GM12878 (cell line): ENCODE results near the gene MYMK. TPM values are rescaled to one million over a fixed set of nuclear protein-coding genes. Genes with fewer than 3 reads are reported as not detected.

Experiments
- ATAC-seq: fragments of 200-7000 bp; cut with Tn5 transposase; 3 replicates; pipeline ENCODE4 v1.9.1; 2020; ENCODE audit warnings: mild to moderate bottlenecking, moderate library complexity
- BruUV-seq: library from RNA; stranded (reverse); fragments of 400-500 nt; replicated peaks from 2 replicates; lab custom pipeline; 2021; lab: Mats Ljungman, UMichigan
- CTCF ChIA-PET: fragments of 300-600 bp; sonication (Branson Sonifier 250); formaldehyde crosslinking; extraction: SDS; loops from one replicate; lab custom pipeline; 2021; ENCODE audit warnings: inconsistent platforms; lab: Yijun Ruan, JAX
- POLR2A ChIA-PET: fragments of 350-600 bp; formaldehyde crosslinking; extraction: SDS; loops from one replicate; lab custom pipeline; 2021; ENCODE audit warnings: inconsistent platforms; lab: Charles Lee
- RAD21 ChIA-PET: fragments of 300-600 bp; sonication (Branson Sonifier 250); formaldehyde crosslinking; loops from one replicate; lab custom pipeline; 2023; ENCODE audit warnings: antibody characterized with exemption; ENCODE audit not compliant: unreplicated experiment; lab: Charles Lee
- SMC1A ChIA-PET: fragments of 300-600 bp; sonication (Branson Sonifier 250); formaldehyde crosslinking; loops from one replicate; lab custom pipeline; 2023; ENCODE audit not compliant: unreplicated experiment, uncharacterized antibody; lab: Charles Lee
- DNase-seq: peaks from one replicate; pipeline ENCODE4 v3.0.0-alpha.2; 2011; ENCODE audit warnings: low read depth, low spot score
- FAIRE-seq: peaks from 3 replicates; lab custom pipeline; 2011; peaks lifted over from hg19 to GRCh38; lab: Jason Lieb, UNC
- H2AFZ ChIP-seq: 2 replicates; pipeline ENCODE4 v1.6.0; 2011; ENCODE audit warnings: low read depth, low read length, control low read depth; ENCODE audit not compliant: control insufficient read depth
- H3K27ac ChIP-seq: 2 replicates; pipeline ENCODE4 v1.5.1; 2011; ENCODE audit warnings: control low read depth; ENCODE audit not compliant: control insufficient read depth, insufficient read depth
- H3K27me3 ChIP-seq, 2 experiments: replicated peaks in 1 of 2; 2 replicates each; pipeline versions ENCODE4 v1.6.0 to v1.6.1; 2011; ENCODE audit warnings: low read length in 1 of 2; ENCODE audit not compliant: control insufficient read depth in 2 of 2, insufficient read depth in 2 of 2
- H3K36me3 ChIP-seq, 2 experiments: 2 replicates each; pipeline ENCODE4 v1.5.1; 2011; ENCODE audit warnings: low read length in 1 of 2; ENCODE audit not compliant: control insufficient read depth in 2 of 2, insufficient read depth in 2 of 2
- H3K4me1 ChIP-seq: 2 replicates; pipeline ENCODE4 v1.6.1; 2011; ENCODE audit warnings: mild to moderate bottlenecking, low read length, moderate library complexity, mixed read lengths; ENCODE audit not compliant: control insufficient read depth, insufficient read depth
- H3K4me2 ChIP-seq: 2 replicates; pipeline ENCODE4 v1.6.0; 2011; ENCODE audit warnings: control low read depth; ENCODE audit not compliant: control insufficient read depth, insufficient read depth
- H3K4me3 ChIP-seq: fragments of 200-600 bp; sonication (generic); 2 replicates; pipeline ENCODE4 v1.5.1; 2016
- H3K79me2 ChIP-seq: 2 replicates; pipeline ENCODE4 v1.6.0; 2011; ENCODE audit warnings: low read length; ENCODE audit not compliant: control insufficient read depth, insufficient read depth
- H3K9ac ChIP-seq: 2 replicates; pipeline ENCODE4 v1.8.0; 2011; ENCODE audit warnings: low read length, control low read depth, mixed read lengths; ENCODE audit not compliant: control insufficient read depth, insufficient read depth
- H3K9me3 ChIP-seq: replicated peaks from 3 replicates; pipeline ENCODE4 v1.5.1; 2011; ENCODE audit warnings: mild to moderate bottlenecking, low read length; ENCODE audit not compliant: control insufficient read depth, insufficient read depth
- H4K20me1 ChIP-seq: 2 replicates; pipeline ENCODE4 v1.6.0; 2011; ENCODE audit not compliant: control insufficient read depth, insufficient read depth
- MYB ChIP-seq: fragments of 150-350 bp; IDR thresholded peaks from 2 replicates; pipeline ENCODE4 v1.6.1; 2014; ENCODE audit warnings: mild to moderate bottlenecking, low read depth, low read length, borderline replicate concordance
- NFYA ChIP-seq: IDR thresholded peaks from 2 replicates; pipeline ENCODE4 v1.6.1; 2011; ENCODE audit warnings: low read depth, mild to moderate bottlenecking, low read length, improper control_type of control experiment, borderline replicate concordance
- SMAD1 ChIP-seq: fragments of 450-650 bp; IDR thresholded peaks from 2 replicates; pipeline ENCODE4 v1.6.1; 2018; ENCODE audit warnings: mild to moderate bottlenecking, low read depth; ENCODE audit not compliant: partially characterized antibody
- TCF12 ChIP-seq: IDR thresholded peaks from 2 replicates; pipeline ENCODE4 v1.6.1; 2011; ENCODE audit warnings: low read depth, mild to moderate bottlenecking, low read length
- ZNF274 ChIP-seq: IDR thresholded peaks from one replicate; pipeline ENCODE4 v1.8.0; 2011; ENCODE audit not compliant: insufficient read length, insufficient read depth
- WGBS: methylation state at CpG from one replicate; pipeline ENCODE4 v1.1.6; 2016; ENCODE audit warnings: low lambda C conversion rate; ENCODE audit not compliant: insufficient replicate concordance, insufficient coverage; ENCODE audit errors: missing lambda C conversion rate; 5-methylcytosine and 5-hydroxymethylcytosine counted together
- in situ Hi-C: fragments of 300-500 bp; cut with MboI; formaldehyde crosslinking; loops from 9 replicates; pipeline ENCODE4 v1.14.3; 2018; ENCODE audit warnings: mixed read lengths
- intact Hi-C: fragments of 100-400 bp; cut with micrococcal nuclease; formaldehyde crosslinking; loops from one replicate; pipeline ENCODE4 v1.14.2; 2022; ENCODE audit not compliant: unreplicated experiment
- polyA plus RNA-seq, 11 experiments: library from polyadenylated mRNA; depleted of rRNA in 4 of 11; unstranded in 6 of 11; stranded (reverse) in 5 of 11; fragments of >200 nt; fragmentation: Nextera tagmentation in 4 of 11; fragmentation: Illumina TruSeq in 1 of 11; extraction: Ambion mirVana in 4 of 11; extraction: Trizol in 1 of 11; gene quantifications; 1 replicate in 1 of 11; 2 replicates in 10 of 11; pipeline versions ENCODE4 v1.2.1 to v1.2.3, GENCODE V29; 2011 to 2016; ENCODE audit warnings: inconsistent platforms in 2 of 11, missing spikeins in 2 of 11, low read depth in 1 of 11
- total RNA-seq, 4 experiments: library from RNA; depleted of rRNA in 3 of 4; stranded (reverse); fragments of >200 nt in 3 of 4; fragmentation: Illumina TruSeq in 1 of 4; extraction: Trizol in 1 of 4; gene quantifications; 2 replicates each; pipeline versions ENCODE4 v1.2.1 to v1.2.3, GENCODE V29; 2013 to 2021
- TF ChIP-seq, protein P1 (sequence below): fragments of 450-650 bp; IDR thresholded peaks from 2 replicates; pipeline ENCODE4 v1.6.1; 2016; ENCODE audit warnings: mild to moderate bottlenecking
- TF ChIP-seq, protein P2 (sequence below): fragments of 450-650 bp; IDR thresholded peaks from 2 replicates; pipeline ENCODE4 v1.6.1; 2017; ENCODE audit warnings: antibody characterized with exemption, mild to moderate bottlenecking, moderate library complexity

The MYMK gene
- total and polyA plus RNA-seq, 10 of the 15 experiments (the other 5 are each of a cell fraction or from before 2014, with no cell fraction given): not detected

DNA sequence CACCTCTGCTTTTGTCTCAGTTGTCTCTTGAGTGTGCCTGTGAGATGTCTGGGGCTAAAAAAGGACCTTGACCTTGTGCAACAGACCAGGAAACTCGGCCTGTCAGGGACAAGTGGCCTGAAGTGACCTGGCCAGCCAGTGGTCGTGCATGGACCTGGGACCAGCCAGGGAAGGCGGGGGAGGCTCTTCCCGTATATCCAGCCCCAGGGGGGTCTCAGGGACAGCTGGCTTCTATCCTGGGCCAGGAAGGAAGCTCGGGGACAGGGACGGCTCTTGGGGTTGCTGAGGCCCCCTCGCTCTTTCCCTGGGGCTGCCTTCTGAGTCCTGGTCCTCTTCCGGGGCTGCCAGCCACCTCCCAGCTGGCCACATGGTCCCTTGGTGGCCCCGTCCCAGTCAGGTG lies 6.5 kb upstream of the MYMK start:
- no peak for DNase-seq
- ChIA-PET RAD21 (no interaction called here), SMC1A (no interaction called here), POLR2A (no interaction called here), CTCF (no interaction called here)
- H3K36me3 ChIP-seq: no peaks in the 10 kb centered on the region
- no TSS peak for BruUV-seq
- no peak for ATAC-seq
- no peak overlapping the region for H3K9ac ChIP-seq
- H3K27ac ChIP-seq: no peak overlapping the region
- WGBS: 15% methylated on average over 9 of the region's 9 CpGs
- intact Hi-C loops: no loop called here
- H3K9me3 ChIP-seq: no peaks in the 10 kb centered on the region
- no peak overlapping the region for H3K4me2 ChIP-seq
- no peak for FAIRE-seq
- H3K4me1 ChIP-seq: no peaks in the 10 kb centered on the region
- H3K27me3 ChIP-seq: peaks cover 8 to 13% of the 10 kb centered on the region in 2 experiments; a peak in 3 of 4 replicates
- H3K79me2 ChIP-seq: no peaks in the 10 kb centered on the region
- H2AFZ ChIP-seq: no peak overlapping the region
- TF ChIP-seq ZNF274 (no peak), SMAD1 (no peak), MYB (no peak), TCF12 (no peak), NFYA (no peak)
- TF ChIP-seq, protein P1, sequence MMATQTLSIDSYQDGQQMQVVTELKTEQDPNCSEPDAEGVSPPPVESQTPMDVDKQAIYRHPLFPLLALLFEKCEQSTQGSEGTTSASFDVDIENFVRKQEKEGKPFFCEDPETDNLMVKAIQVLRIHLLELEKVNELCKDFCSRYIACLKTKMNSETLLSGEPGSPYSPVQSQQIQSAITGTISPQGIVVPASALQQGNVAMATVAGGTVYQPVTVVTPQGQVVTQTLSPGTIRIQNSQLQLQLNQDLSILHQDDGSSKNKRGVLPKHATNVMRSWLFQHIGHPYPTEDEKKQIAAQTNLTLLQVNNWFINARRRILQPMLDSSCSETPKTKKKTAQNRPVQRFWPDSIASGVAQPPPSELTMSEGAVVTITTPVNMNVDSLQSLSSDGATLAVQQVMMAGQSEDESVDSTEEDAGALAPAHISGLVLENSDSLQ: no peak
- TF ChIP-seq, protein P2, sequence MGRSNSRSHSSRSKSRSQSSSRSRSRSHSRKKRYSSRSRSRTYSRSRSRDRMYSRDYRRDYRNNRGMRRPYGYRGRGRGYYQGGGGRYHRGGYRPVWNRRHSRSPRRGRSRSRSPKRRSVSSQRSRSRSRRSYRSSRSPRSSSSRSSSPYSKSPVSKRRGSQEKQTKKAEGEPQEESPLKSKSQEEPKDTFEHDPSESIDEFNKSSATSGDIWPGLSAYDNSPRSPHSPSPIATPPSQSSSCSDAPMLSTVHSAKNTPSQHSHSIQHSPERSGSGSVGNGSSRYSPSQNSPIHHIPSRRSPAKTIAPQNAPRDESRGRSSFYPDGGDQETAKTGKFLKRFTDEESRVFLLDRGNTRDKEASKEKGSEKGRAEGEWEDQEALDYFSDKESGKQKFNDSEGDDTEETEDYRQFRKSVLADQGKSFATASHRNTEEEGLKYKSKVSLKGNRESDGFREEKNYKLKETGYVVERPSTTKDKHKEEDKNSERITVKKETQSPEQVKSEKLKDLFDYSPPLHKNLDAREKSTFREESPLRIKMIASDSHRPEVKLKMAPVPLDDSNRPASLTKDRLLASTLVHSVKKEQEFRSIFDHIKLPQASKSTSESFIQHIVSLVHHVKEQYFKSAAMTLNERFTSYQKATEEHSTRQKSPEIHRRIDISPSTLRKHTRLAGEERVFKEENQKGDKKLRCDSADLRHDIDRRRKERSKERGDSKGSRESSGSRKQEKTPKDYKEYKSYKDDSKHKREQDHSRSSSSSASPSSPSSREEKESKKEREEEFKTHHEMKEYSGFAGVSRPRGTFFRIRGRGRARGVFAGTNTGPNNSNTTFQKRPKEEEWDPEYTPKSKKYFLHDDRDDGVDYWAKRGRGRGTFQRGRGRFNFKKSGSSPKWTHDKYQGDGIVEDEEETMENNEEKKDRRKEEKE: no peak
- H3K4me3 ChIP-seq: no peak overlapping the region
- in situ Hi-C loops: loop anchor here (25.0 kb wide), 1 partner anchor 481 kb away; no protein-coding TSS in a partner anchor
- no peaks in the 10 kb centered on the region for H4K20me1 ChIP-seq
